ENCODE measurements around the gene PFAS.
"Not testable (repeated sequence)": the region's sequence is repeated elsewhere in the genome, so short reads cannot be mapped to it uniquely, and the experiment has no call there.

Gene PFAS, protein sequence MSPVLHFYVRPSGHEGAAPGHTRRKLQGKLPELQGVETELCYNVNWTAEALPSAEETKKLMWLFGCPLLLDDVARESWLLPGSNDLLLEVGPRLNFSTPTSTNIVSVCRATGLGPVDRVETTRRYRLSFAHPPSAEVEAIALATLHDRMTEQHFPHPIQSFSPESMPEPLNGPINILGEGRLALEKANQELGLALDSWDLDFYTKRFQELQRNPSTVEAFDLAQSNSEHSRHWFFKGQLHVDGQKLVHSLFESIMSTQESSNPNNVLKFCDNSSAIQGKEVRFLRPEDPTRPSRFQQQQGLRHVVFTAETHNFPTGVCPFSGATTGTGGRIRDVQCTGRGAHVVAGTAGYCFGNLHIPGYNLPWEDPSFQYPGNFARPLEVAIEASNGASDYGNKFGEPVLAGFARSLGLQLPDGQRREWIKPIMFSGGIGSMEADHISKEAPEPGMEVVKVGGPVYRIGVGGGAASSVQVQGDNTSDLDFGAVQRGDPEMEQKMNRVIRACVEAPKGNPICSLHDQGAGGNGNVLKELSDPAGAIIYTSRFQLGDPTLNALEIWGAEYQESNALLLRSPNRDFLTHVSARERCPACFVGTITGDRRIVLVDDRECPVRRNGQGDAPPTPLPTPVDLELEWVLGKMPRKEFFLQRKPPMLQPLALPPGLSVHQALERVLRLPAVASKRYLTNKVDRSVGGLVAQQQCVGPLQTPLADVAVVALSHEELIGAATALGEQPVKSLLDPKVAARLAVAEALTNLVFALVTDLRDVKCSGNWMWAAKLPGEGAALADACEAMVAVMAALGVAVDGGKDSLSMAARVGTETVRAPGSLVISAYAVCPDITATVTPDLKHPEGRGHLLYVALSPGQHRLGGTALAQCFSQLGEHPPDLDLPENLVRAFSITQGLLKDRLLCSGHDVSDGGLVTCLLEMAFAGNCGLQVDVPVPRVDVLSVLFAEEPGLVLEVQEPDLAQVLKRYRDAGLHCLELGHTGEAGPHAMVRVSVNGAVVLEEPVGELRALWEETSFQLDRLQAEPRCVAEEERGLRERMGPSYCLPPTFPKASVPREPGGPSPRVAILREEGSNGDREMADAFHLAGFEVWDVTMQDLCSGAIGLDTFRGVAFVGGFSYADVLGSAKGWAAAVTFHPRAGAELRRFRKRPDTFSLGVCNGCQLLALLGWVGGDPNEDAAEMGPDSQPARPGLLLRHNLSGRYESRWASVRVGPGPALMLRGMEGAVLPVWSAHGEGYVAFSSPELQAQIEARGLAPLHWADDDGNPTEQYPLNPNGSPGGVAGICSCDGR (N-terminal part only)

DNA sequence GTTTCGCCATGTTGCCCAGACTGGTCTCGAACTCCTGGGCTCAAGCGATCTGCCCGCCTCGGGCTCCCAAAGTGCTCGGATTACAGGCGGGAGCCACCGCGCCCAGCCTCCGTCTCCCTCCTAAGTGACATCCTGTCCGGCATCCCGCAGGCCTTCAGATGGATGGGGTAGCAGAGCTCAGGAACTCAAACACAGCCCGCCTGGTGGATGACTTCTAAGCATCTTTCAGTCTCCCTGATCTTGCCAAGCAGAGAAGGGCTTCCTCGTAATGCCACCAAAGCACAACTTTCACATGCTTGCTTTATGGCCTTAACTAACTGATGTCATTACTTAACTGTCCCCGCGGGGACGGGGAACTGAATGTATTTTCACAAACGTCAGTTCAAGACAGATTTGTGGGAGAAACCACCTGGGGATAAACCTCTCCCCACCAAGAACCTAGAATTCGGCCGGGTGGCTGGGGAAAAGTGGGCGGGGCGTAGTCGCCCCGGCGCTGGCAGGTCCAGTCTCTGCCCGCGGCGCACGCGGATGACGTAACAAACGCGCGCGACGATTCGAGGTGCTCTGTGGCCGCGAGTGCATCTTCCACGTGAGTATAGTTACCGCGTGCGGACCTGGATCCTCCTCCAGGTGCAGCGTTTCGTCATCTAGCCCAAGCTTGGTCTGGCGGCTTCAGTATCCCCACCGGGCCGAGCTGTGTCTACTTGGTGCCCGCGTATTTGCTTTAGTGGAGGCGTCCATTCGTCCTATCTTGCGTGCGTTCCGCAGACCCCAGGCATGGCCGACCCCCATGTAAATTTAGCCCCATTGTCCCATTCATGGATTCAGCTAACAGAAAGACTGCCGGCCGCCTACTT, at the start of gene PFAS:
TSS of gene PFAS (plus strand) at position 539 of the 857 bp plus-strand sequence. CDS start 4,649 bp downstream, outside the sequence.
- H3K4me3 Mint-ChIP-seq, result peak within 1 kb of the TSS; percentile 99
- H3K27ac Mint-ChIP-seq, result peak within 1 kb of the TSS; percentile 99
- no peaks in the 10 kb centered on the region for H3K9me3 Mint-ChIP-seq (ENCODE audit: low read depth)
- H3K4me1 Mint-ChIP-seq (ENCODE audit: low read depth), result peaks cover 41% of the 10 kb centered on the region
- no peaks in the 10 kb centered on the region for H3K27me3 Mint-ChIP-seq
- peaks cover 10% of the 10 kb centered on the region for H3K36me3 Mint-ChIP-seq

DNA sequence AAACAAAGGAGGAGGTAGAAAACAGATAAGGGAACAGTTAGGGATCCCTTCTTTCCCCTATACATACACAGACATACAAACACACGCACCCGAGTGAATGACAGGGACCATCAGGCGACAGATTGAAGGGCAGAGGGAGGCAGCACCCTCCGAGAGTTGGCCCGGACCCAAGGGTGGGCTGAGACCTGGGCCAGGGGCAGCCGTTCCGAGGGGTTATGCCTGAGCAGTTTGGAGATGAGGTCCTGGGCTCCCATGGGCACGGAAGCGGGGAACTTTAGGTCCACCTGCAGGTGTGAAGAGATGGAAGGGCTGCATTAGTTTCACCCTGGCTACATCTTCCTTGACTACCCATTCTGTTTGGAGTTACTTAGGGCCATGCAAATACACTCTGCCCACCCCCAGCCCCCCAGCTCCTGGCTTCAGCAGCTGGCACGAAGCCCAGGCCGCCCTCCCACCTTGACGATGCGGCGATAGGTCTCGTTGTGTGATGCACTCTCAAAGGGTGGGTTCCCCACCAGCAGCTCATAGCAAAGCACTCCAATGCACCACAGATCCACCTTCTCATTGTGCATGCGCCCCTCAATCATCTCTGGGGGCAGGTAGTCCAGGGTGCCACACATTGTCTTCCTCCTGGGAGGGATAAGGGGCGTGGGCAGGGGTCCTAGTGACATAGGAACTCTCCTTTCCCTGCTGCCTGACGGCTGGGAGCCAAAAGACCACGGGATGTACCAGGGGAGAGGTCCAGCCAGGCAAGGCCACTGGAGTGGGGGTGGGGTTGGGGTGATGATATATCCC, 44.1 kb upstream of the PFAS start:
- Mint-ChIP-seq H3K4me1 (ENCODE audit: low read depth) (peaks cover 6% of the 10 kb centered on the region), H3K27me3 (no peaks in the 10 kb centered on the region), H3K36me3 (no peaks in the 10 kb centered on the region), H3K27ac (no peak overlapping the region), H3K4me3 (no peak overlapping the region), H3K9me3 (ENCODE audit: low read depth) (no peaks in the 10 kb centered on the region)

DNA sequence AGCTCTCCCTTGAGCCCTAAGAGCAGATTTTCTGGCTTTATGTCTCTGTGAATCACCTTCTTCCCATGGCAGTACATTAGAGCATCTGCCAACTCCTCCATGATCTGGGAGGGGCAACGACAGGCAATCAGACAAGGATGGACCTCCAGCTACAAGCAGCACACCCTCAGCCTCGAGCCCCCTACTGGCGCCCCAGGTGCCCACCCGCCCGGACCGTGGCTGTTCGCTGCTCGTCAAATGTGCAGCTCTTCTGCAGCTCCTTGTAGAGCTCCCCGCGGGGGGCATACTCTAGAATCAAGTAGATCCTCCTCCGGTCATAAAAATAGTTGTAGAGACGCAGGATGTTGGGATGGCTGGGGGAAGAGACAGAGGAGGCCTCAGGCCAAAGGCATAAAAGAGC, 42.6 kb upstream of the PFAS start:
- Mint-ChIP-seq H3K9me3 (ENCODE audit: low read depth) (no peaks in the 10 kb centered on the region), H3K27me3 (no peaks in the 10 kb centered on the region), H3K4me3 (no peak overlapping the region), H3K27ac (no peak overlapping the region), H3K4me1 (ENCODE audit: low read depth) (peaks cover 14% of the 10 kb centered on the region), H3K36me3 (no peaks in the 10 kb centered on the region)

DNA sequence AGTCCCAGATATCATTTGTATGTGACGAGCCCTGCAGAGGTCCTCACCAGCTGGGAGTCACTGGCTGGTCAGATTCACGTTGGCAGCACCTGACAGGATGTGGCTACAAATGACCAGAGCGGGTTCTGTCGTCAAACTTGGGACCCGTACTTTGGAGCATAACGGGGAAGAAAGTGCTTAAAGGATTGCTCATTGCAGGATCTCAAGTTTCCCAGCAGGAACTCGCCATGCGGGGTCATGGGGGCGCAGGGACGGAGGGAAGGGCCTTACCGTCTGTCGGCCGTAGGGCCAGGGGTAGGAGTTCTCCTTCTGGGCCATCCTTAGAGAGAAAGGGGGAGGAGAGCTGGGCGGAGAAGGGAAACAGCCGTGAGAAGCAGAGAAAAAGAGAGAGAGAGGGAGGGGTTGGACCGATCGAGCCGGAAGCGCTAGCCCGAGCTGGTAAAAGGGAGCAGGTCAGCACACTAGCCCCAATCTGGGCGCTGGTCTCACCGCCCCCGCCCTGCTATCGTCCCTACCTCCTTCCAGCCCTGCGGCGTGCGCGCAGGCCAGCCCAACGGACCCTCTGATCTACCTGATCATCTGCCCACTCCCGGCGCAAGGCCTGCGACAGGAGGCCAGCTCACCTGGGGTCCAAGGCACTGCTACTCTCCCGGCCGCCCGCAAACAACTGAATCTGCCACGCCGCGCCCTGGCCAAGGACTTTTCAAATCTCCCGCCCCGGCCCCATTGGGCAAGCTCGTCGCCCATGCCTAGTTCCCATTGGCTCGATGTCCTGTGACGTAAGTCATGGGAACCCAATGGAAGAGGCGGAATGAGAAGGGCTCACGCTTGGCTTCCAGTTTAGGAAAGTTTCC, 39.0 kb upstream of the PFAS start, which contains the start of gene AURKB:
TSS of gene AURKB (minus strand) at position 669 of the 854 bp plus-strand sequence. CDS start at position 318, 351 bp downstream.
- Mint-ChIP-seq H3K27ac (peak within 1 kb of the TSS; percentile 75), H3K36me3 (no peaks in the 10 kb centered on the region), H3K4me3 (peak within 1 kb of the TSS; percentile 91), H3K9me3 (ENCODE audit: low read depth) (no peaks in the 10 kb centered on the region), H3K4me1 (ENCODE audit: low read depth) (peaks cover 14% of the 10 kb centered on the region), H3K27me3 (no peaks in the 10 kb centered on the region)

DNA sequence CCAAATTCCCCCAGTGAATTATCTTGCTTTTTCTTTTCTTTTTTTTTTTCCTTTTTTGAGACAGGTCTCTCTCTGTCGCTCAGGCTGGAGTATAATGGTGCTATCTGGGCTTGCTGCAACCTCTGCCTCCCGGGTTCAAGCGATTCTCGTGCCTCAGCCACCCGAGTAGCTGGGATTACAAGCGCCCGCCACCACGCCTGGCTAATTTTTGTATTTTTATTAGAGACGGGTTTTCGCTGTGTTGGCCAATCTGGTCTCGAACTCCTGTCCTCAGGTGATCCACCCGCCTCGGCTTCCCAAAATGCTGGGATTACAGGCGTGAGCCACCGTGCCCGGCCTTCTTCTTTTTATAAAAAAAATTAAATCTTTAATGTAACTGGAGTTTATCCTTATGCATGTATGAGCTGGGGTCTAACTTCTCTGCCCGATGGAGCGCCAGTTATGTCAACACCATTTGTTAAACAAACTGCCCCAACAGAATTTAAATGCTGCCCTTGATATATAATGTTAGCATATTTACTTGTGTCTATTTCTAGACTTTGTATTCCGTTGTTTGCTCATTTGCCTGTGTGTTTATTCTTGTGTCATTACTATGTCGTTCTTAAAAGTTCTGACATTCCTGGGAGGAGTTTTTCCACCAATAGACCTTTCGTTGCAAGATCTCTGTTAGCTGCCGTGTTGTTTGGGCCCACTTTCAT, 38.2 kb upstream of the PFAS start:
- H3K36me3 Mint-ChIP-seq, result no peaks in the 10 kb centered on the region
- peak overlapping the region; percentile 91 for H3K4me3 Mint-ChIP-seq
- H3K27ac Mint-ChIP-seq, result peak overlapping the region; percentile 75
- H3K27me3 Mint-ChIP-seq, result no peaks in the 10 kb centered on the region
- H3K4me1 Mint-ChIP-seq (ENCODE audit: low read depth), result peaks cover 14% of the 10 kb centered on the region
- H3K9me3 Mint-ChIP-seq (ENCODE audit: low read depth), result no peaks in the 10 kb centered on the region

DNA sequence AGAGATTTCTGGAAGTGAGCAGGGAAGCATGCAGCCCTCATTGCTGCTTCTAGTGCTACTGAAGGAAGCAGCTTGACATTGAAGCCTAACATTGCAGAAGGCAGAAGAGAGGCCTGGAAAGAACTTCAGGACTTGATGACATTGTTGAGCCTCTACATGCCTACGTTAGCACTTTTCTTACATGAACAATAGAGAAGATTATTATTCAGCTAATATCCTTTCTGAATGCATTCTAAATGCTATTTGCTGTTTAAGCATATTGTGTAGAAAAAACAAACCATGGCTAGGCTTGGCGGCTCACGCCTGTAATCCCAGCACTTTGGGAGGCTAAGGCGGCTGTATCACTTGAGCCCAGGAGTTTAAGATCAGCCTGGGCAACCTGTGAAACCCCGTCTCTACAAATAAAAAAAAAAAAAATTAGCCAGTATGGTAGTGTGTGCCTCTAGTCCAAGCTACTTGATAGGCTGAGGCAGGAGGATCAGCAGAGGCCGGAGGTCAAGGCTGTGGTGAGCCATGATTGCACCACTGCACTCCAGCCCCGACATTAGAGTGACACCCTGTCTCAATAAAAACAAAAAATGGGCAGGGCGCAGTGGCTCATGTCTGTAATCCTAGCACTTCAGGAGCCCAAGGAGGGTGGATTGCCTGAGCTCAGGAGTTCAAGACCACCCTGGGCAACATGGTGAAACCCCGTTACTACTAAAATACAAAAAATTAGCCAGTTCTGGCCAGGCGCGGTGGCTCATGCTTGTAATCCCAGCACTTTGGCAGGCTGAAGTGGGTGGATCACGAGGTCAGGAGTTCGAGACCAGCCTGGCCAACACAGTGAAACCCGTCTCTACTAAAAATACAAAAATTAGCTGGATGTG, 36.5 kb upstream of the PFAS start:
- no peaks in the 10 kb centered on the region for H3K36me3 Mint-ChIP-seq
- no peak overlapping the region for H3K27ac Mint-ChIP-seq
- peaks cover 14% of the 10 kb centered on the region for H3K4me1 Mint-ChIP-seq (ENCODE audit: low read depth)
- no peak overlapping the region for H3K4me3 Mint-ChIP-seq
- no peaks in the 10 kb centered on the region for H3K9me3 Mint-ChIP-seq (ENCODE audit: low read depth)
- H3K27me3 Mint-ChIP-seq, result no peaks in the 10 kb centered on the region

DNA sequence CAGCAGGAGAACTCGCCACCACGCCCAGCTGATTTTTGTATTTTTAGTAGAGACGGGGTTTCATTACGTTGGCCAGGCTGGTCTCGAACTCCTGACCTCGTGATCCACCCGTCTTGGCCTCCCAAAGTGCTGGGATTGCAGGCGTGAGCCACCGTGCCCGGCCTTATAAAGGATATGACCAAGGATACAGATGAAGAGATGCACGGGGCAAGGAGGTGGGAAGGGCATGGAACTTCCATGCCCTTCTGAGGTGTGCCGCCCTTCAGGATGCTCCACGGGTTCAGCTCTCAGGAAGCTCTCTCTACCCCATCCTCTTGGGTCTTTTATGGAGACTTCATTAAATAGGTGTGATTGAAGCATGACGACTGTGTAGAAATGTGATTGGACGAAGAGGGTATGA, 35.1 kb upstream of the PFAS start:
- H3K4me3 Mint-ChIP-seq, H3K36me3 Mint-ChIP-seq: not testable (repeated sequence)

DNA sequence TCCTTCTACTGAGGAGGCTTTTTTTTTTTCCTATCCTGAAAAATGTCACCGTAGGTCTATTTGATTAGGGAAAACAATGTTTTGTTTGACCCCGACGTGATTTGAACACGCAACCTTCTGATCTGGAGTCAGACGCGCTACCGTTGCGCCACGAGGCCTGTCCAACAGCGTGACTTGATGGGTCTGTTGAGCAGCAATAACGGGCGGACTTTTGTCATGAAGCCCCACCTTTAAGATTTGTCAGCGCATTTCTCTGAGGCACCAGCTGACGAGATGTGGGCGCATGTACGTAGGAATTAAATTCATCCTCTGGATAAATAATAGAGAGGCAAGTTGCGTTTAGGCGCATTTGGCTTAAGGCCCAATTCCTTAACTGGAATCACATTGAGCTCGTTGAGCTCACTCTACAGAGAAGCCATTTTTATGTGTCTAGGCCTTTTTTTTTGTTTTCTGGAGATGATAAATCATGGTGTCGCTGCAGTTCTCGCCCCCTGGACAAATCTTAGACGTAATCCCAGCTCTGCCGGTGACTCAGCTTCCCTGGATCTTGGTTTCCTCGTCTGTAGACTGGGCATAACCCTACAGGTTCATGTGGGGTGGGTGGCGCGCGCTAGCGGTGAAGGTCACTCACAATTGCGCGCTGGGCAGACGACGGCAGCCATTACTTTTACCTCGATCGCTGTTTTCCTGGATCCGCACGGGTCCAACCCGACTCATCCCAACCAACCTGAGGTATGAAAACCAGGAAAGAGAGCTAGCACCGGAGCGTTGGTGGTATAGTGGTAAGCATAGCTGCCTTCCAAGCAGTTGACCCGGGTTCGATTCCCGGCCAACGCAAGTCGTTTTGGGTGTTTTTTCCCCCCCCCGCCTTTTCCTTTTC, 28.1 kb upstream of the PFAS start:
- no peaks in the 10 kb centered on the region for H3K27me3 Mint-ChIP-seq
- H3K36me3 Mint-ChIP-seq, result no peaks in the 10 kb centered on the region
- peaks cover 39% of the 10 kb centered on the region for H3K4me1 Mint-ChIP-seq (ENCODE audit: low read depth)
- peak overlapping the region; percentile 99 for H3K27ac Mint-ChIP-seq
- H3K4me3 Mint-ChIP-seq, result peak overlapping the region; percentile 97
- no peaks in the 10 kb centered on the region for H3K9me3 Mint-ChIP-seq (ENCODE audit: low read depth)

More for the DNA sequence above, 35.1 kb upstream of the PFAS start:
- H3K27me3 Mint-ChIP-seq; H3K9me3 Mint-ChIP-seq (ENCODE audit: low read depth); H3K27ac Mint-ChIP-seq: not testable (repeated sequence)
- H3K4me1 Mint-ChIP-seq (ENCODE audit: low read depth), result peaks cover 16% of the 10 kb centered on the region

DNA sequence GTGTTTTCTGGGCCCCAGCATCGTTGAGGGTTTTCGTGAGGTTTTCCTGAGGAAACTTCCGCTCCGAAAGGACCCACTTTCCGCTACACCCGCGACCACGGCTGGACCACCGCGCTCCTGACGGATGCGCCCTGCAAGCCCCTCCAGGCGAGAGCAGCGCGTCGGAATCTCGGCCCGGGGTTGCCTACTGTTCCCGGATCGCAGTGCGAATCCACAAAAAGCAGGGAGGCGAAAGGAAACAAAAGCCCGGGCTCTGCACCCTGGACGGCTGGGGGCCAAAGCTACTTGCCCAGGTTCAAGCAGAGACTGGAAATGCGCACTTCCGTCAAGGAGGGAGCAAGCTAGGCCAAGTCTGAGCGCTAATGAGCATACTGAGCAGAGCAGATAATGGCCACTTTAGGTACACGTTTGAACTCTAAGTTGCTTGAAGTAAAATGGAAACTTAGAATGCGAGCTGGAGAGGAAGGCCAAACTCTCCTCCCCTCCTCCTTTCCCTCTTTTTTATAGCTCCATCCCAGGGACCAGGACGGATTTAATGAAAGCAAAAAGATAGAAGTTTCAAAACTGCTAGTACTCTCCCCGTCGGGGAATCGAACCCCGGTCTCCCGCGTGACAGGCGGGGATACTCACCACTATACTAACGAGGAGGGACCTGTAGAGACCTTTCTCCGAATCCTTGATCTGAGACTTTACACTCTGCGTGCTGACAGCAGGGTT, 27.3 kb upstream of the PFAS start:
- no peaks in the 10 kb centered on the region for H3K9me3 Mint-ChIP-seq (ENCODE audit: low read depth)
- peak overlapping the region; percentile 99 for H3K27ac Mint-ChIP-seq
- peaks cover 47% of the 10 kb centered on the region for H3K4me1 Mint-ChIP-seq (ENCODE audit: low read depth)
- no peaks in the 10 kb centered on the region for H3K36me3 Mint-ChIP-seq
- peak overlapping the region; percentile 97 for H3K4me3 Mint-ChIP-seq
- no peaks in the 10 kb centered on the region for H3K27me3 Mint-ChIP-seq

DNA sequence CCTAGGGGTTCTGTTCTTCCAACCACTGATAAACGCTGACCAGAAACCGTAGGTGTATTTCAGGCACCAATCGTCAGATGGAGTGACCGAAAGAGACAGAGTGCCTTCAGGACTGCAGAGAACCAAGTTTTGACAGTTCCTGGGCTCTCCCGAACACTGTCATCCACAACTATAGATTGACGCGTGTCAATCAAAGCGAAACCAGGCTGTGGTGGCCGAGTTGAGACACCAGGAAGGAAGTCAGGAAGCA, 26.8 kb upstream of the PFAS start:
- H3K36me3 Mint-ChIP-seq, result peaks cover 4% of the 10 kb centered on the region

More for the DNA sequence above, 26.8 kb upstream of the PFAS start:
- Mint-ChIP-seq H3K9me3 (ENCODE audit: low read depth) (no peaks in the 10 kb centered on the region), H3K27me3 (no peaks in the 10 kb centered on the region), H3K4me3 (peak overlapping the region; percentile 97), H3K4me1 (ENCODE audit: low read depth) (peaks cover 52% of the 10 kb centered on the region), H3K27ac (peak overlapping the region; percentile 99)

Measured in activated naive CD8-positive, alpha-beta T cell (primary cell).